ENCODE data around the gene PCOLCE2.

DNA sequence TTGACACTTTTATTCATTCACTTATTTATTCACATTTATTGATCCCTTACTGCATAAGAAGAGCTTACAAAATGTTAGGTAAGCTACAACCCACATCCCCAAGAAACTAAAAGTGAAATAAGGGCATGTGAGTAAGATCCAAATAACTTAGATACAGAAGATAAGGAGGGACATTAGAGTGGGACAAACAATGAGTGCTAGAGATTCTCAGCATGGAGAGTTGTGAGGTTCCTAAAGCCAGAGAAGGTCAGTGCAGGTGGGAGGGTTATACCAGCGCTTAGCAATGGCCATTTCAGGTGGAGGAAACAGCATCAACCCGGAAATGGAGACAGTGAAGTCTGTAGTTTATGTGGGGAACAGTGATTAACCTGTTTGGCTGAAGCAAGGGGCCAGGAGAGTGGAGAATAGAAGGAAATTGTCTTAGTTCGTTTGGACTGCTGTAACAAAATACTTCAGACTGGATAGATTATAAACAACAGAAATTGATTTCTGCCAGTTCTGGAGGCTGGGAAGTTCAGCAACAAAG is 25.5 kb upstream of the PCOLCE2 start:
- TF ChIP-seq, protein P1, sequence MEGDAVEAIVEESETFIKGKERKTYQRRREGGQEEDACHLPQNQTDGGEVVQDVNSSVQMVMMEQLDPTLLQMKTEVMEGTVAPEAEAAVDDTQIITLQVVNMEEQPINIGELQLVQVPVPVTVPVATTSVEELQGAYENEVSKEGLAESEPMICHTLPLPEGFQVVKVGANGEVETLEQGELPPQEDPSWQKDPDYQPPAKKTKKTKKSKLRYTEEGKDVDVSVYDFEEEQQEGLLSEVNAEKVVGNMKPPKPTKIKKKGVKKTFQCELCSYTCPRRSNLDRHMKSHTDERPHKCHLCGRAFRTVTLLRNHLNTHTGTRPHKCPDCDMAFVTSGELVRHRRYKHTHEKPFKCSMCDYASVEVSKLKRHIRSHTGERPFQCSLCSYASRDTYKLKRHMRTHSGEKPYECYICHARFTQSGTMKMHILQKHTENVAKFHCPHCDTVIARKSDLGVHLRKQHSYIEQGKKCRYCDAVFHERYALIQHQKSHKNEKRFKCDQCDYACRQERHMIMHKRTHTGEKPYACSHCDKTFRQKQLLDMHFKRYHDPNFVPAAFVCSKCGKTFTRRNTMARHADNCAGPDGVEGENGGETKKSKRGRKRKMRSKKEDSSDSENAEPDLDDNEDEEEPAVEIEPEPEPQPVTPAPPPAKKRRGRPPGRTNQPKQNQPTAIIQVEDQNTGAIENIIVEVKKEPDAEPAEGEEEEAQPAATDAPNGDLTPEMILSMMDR (IDR thresholded peaks at IDR 0.05) = no peak
- TF ChIP-seq POLR2A (IDR thresholded peaks at IDR 0.05) = no peak

Measured in uterus (tissue), 2 donors.